ENCODE data around the gene IGSF1.

Gene IGSF1

DNA sequence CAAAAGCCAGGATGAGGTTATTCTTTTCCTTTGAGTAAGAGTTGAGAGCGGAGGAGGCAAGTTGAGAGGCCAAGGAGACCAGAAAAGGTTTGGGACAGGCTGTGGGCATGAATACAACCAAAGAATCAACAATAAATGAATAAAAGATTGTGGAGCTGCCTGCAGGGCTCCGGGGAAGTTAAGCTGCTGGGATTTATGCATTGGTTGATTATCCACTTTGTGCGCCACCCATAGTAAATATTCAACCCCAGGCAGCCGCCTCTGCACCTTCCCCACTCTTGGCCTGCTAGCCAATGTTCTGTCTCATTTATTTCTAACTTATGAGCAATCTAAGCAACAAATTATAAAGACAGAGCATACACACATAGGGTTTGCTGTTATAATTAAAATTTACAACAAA, 28.2 kb upstream of the IGSF1 start:
- Histone ChIP-seq H3K27me3 (replicated peaks; ENCODE audit: control insufficient read depth, insufficient read depth, low read length) (no peaks in the 10 kb centered on the region), H3K36me3 (ENCODE audit: control insufficient read depth, insufficient read depth, low read length) (no peaks in the 10 kb centered on the region), H3K4me3 (replicated peaks; ENCODE audit: low read depth, low read length) (no peak overlapping the region)
- TF ChIP-seq, protein P1, sequence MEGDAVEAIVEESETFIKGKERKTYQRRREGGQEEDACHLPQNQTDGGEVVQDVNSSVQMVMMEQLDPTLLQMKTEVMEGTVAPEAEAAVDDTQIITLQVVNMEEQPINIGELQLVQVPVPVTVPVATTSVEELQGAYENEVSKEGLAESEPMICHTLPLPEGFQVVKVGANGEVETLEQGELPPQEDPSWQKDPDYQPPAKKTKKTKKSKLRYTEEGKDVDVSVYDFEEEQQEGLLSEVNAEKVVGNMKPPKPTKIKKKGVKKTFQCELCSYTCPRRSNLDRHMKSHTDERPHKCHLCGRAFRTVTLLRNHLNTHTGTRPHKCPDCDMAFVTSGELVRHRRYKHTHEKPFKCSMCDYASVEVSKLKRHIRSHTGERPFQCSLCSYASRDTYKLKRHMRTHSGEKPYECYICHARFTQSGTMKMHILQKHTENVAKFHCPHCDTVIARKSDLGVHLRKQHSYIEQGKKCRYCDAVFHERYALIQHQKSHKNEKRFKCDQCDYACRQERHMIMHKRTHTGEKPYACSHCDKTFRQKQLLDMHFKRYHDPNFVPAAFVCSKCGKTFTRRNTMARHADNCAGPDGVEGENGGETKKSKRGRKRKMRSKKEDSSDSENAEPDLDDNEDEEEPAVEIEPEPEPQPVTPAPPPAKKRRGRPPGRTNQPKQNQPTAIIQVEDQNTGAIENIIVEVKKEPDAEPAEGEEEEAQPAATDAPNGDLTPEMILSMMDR (IDR thresholded peaks at IDR 0.05; ENCODE audit: insufficient read depth, low read length, poor library complexity, severe bottlenecking), result no peak
- DNase-seq (ENCODE audit: extremely low read depth, insufficient read length), result no peak

DNA sequence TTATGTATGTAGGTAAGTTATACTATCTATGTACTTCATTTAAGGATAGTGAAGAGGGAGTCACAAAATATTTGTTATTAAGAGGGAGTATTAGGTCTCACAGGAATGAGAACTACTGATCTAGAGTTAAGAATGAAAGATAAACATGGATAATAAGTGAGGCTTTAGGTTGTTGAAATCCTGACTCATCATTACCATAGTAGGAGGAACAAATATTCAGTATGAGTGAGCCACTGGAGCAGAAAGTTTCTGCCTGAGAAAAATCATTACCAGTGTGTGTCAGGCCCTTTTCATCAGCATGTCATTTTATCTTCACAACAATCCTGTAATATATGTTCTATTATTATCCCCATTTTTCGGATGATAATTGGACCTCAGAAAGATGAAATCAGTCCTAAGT, 27.2 kb upstream of the IGSF1 start:
- Histone ChIP-seq H3K27me3 (replicated peaks; ENCODE audit: control insufficient read depth, insufficient read depth, low read length) (no peaks in the 10 kb centered on the region), H3K36me3 (ENCODE audit: control insufficient read depth, insufficient read depth, low read length) (no peaks in the 10 kb centered on the region), H3K4me3 (replicated peaks; ENCODE audit: low read depth, low read length) (no peak overlapping the region)
- DNase-seq (ENCODE audit: extremely low read depth, insufficient read length), result no peak
- TF ChIP-seq, protein P1 (IDR thresholded peaks at IDR 0.05; ENCODE audit: insufficient read depth, low read length, poor library complexity, severe bottlenecking), result no peak

DNA sequence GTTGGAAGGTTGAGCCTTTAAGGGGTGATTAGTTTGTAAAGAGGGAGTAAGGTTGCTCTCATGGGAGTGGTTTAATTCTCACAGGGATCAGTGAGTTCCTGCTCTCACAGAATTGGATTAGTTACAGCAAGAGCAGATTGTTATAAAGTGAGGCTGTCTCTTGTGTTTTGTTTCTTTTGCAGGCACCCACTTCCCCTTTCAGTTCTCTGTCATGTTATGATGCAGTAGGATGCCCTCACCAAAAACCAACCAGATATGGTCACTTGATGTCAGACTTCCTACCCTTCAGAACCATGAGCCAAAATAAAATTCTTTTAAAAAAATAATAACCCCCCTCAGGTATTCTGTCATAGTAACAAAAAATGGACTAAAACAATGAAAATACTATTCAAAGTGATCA, 19.9 kb upstream of the IGSF1 start:
- Histone ChIP-seq H3K4me3 (replicated peaks; ENCODE audit: low read depth, low read length) (no peak overlapping the region), H3K36me3 (ENCODE audit: control insufficient read depth, insufficient read depth, low read length) (no peaks in the 10 kb centered on the region), H3K27me3 (replicated peaks; ENCODE audit: control insufficient read depth, insufficient read depth, low read length) (no peaks in the 10 kb centered on the region)
- no peak for DNase-seq (ENCODE audit: extremely low read depth, insufficient read length)
- TF ChIP-seq, protein P1 (IDR thresholded peaks at IDR 0.05; ENCODE audit: insufficient read depth, low read length, poor library complexity, severe bottlenecking), result no peak

DNA sequence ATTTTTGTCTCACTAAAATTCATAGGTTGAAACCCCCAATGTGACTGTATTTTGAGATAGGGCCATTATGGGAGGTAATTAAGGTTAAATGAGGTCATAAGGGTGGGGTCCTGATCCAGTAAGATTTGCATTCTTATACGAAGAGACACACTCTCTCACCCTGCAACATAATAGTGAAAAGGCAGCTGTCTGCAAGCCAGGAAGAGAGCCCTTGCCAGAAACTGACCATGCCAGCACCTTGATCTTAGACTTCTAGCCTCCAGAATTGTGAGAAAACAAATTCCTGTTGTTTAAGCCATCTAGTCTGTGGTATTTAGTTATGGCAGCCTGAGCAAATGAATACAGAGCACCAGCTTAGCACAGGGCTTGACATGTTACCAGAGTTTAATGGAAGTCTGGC, 17.5 kb upstream of the IGSF1 start:
- TF ChIP-seq, protein P1 (IDR thresholded peaks at IDR 0.05; ENCODE audit: insufficient read depth, low read length, poor library complexity, severe bottlenecking), result no peak
- no peaks in the 10 kb centered on the region for H3K27me3 ChIP-seq (replicated peaks; ENCODE audit: control insufficient read depth, insufficient read depth, low read length)
- DNase-seq (ENCODE audit: extremely low read depth, insufficient read length), result no peak
- no peak overlapping the region for H3K4me3 ChIP-seq (replicated peaks; ENCODE audit: low read depth, low read length)
- no peaks in the 10 kb centered on the region for H3K36me3 ChIP-seq (ENCODE audit: control insufficient read depth, insufficient read depth, low read length)

DNA sequence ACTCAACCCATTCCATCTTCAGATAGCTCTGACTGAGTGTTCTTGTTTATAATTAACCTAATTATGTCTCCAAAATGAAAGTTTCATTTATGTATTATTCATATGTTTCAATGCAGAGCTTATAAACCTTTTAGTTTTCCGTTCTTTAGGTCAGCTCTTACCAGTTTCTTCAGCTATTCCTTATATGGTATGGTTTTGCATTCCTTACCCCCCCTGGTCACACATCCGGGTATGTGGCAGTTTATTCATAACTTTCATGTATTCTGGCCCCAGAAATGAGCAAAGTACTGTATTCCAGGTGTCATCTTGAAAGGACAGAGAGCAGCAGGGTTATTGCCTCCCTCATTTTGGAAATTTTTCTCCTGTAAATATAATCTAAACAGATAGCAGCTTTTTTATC, 16.8 kb upstream of the IGSF1 start:
- TF ChIP-seq, protein P1 (IDR thresholded peaks at IDR 0.05; ENCODE audit: insufficient read depth, low read length, poor library complexity, severe bottlenecking), result no peak
- no peak for DNase-seq (ENCODE audit: extremely low read depth, insufficient read length)
- Histone ChIP-seq H3K4me3 (replicated peaks; ENCODE audit: low read depth, low read length) (no peak overlapping the region), H3K36me3 (ENCODE audit: control insufficient read depth, insufficient read depth, low read length) (no peaks in the 10 kb centered on the region), H3K27me3 (replicated peaks; ENCODE audit: control insufficient read depth, insufficient read depth, low read length) (no peaks in the 10 kb centered on the region)

DNA sequence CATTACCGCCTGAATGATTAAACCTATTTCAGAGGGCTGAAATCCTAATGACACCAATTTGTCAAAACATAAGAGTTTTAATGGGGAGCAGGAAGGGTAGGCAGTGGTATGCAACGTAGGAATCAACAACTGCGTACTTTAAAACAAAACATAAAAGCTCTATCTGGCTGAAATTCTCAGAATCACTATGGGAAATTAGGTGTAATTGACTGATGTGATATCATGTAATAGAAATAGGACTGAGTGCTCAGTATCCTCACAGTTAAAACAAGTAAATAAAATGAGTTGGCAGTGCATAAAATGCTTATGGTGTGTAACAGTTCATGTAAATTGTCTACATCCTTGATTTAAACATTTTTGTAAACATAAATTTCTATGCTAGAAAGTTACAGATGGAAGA, 13.6 kb upstream of the IGSF1 start:
- Histone ChIP-seq H3K36me3 (ENCODE audit: control insufficient read depth, insufficient read depth, low read length) (no peaks in the 10 kb centered on the region), H3K27me3 (replicated peaks; ENCODE audit: control insufficient read depth, insufficient read depth, low read length) (no peaks in the 10 kb centered on the region), H3K4me3 (replicated peaks; ENCODE audit: low read depth, low read length) (no peak overlapping the region)
- TF ChIP-seq, protein P1 (IDR thresholded peaks at IDR 0.05; ENCODE audit: insufficient read depth, low read length, poor library complexity, severe bottlenecking), result no peak
- no peak for DNase-seq (ENCODE audit: extremely low read depth, insufficient read length)

Measured in GM06990 (cell line).